Prostate gland (tissue), 2 donors: Measurements from ENCODE around the gene MLYCD. TPM values are rescaled to one million over a fixed set of nuclear protein-coding genes. Genes with fewer than 3 reads are reported as not detected.

ENCODE experiments used
- DNase-seq: peaks from one replicate; pipeline ENCODE4 v3.0.0-alpha.2; 2019; ENCODE audit warnings: low spot score
- H3K27ac ChIP-seq, 2 donors: fragments of 200-600 bp; sonication (generic); 2 replicates each; pipeline ENCODE4 v1.5.1; 2017 to 2019
- H3K27me3 ChIP-seq: fragments of 200-600 bp; sonication (generic); replicated peaks from 2 replicates; pipeline ENCODE4 v1.5.1; 2019; ENCODE audit not compliant: insufficient read depth
- H3K36me3 ChIP-seq, 2 donors: fragments of 200-600 bp; sonication (generic); 1 replicate in 1 of 2; 2 replicates in 1 of 2; pipeline versions ENCODE4 v1.5.1 to v1.8.1; 2017 to 2019
- H3K4me1 ChIP-seq: fragments of 200-600 bp; sonication (generic); replicated peaks from 2 replicates; pipeline ENCODE4 v1.5.1; 2019
- H3K4me3 ChIP-seq, 2 donors: fragments of 200-600 bp; sonication (generic); 2 replicates each; pipeline ENCODE4 v1.5.1; 2017 to 2019
- H3K9me3 ChIP-seq: fragments of 200-600 bp; sonication (generic); 2 replicates; pipeline ENCODE4 v1.5.1; 2017
- CTCF ChIP-seq, 4 experiments: fragments of 200-600 bp in 2 of 4; fragments of 450-650 bp in 2 of 4; sonication (generic) in 2 of 4; IDR thresholded peaks; 1 replicate in 3 of 4; 2 replicates in 1 of 4; pipeline ENCODE4 v1.5.1; 2016 to 2019; ENCODE audit warnings: antibody characterized with exemption in 4 of 4, mild to moderate bottlenecking in 2 of 4, moderate library complexity in 2 of 4
- POLR2A ChIP-seq: fragments of 450-650 bp; IDR thresholded peaks from one replicate; pipeline ENCODE4 v1.6.1; 2016; ENCODE audit warnings: antibody characterized with exemption, mild to moderate bottlenecking
- POLR2AphosphoS5 ChIP-seq: sonication (generic); formaldehyde crosslinking; IDR thresholded peaks from one replicate; pipeline ENCODE4 v1.6.1; 2017; ENCODE audit warnings: antibody characterized with exemption
- WGBS: methylation state at CpG from one replicate; pipeline ENCODE4 v1.1.5; 2018; 5-methylcytosine and 5-hydroxymethylcytosine counted together
- intact Hi-C: fragments of 100-400 bp; cut with DNase I; formaldehyde crosslinking; loops from one replicate; pipeline ENCODE4 v1.14.2; 2022
- total RNA-seq, 2 donors: library from RNA; depleted of rRNA; stranded (reverse); fragments of >200 nt; gene quantifications; one replicate each; pipeline ENCODE4 v1.1.0, GENCODE V29; 2016

The MLYCD gene
- total RNA-seq, 2 donors from 2014 or later, result 6.5 to 16.7 TPM

- no peak overlapping the region for H3K27ac ChIP-seq
- TF ChIP-seq CTCF (IDR thresholded peaks at IDR 0.05) (no peak), POLR2A (no peak), POLR2AphosphoS5 (no peak)
- intact Hi-C loops, result no loop called here
- H3K4me1 ChIP-seq, result no peaks in the 10 kb centered on the region
- peaks cover 0 to 8% of the 10 kb centered on the region in 2 donors for H3K36me3 ChIP-seq
- no peaks in the 10 kb centered on the region for H3K27me3 ChIP-seq
- WGBS, result 68% methylated on average over 15 of the region's 15 CpGs
- DNase-seq, result no peak
- no peak overlapping the region for H3K4me3 ChIP-seq
- no peaks in the 10 kb centered on the region for H3K9me3 ChIP-seq
Observed at GRCh38 chr16:83907631-83908250, 8.8 kb downstream of the MLYCD start.

- TF ChIP-seq CTCF (IDR thresholded peaks at IDR 0.05), result no peak
- TF ChIP-seq POLR2A, result no peak
- TF ChIP-seq POLR2AphosphoS5, result no peak
- WGBS, result 86% methylated on average over 2 of the region's 2 CpGs
- H3K9me3 ChIP-seq, result no peaks in the 10 kb centered on the region
- H3K27ac ChIP-seq, result no peak overlapping the region
- intact Hi-C loops, result no loop called here
- no peak overlapping the region for H3K4me3 ChIP-seq
- no peaks in the 10 kb centered on the region for H3K27me3 ChIP-seq
- no peak for DNase-seq
- H3K36me3 ChIP-seq, result peaks cover 0 to 12% of the 10 kb centered on the region in 2 donors
- H3K4me1 ChIP-seq, result no peaks in the 10 kb centered on the region
Observed at GRCh38 chr16:83908798-83909197, 9.9 kb downstream of the MLYCD start.

- H3K4me3 ChIP-seq, result no peak overlapping the region
- H3K27ac ChIP-seq, result no peak overlapping the region
- TF ChIP-seq POLR2AphosphoS5, result no peak
- no peak for TF ChIP-seq POLR2A
- TF ChIP-seq CTCF (IDR thresholded peaks at IDR 0.05), result no peak
- WGBS, result 87% methylated on average over 10 of the region's 10 CpGs
- intact Hi-C loops, result no loop called here
- DNase-seq, result no peak
- H3K9me3 ChIP-seq, result no peaks in the 10 kb centered on the region
- H3K4me1 ChIP-seq, result no peaks in the 10 kb centered on the region
- H3K36me3 ChIP-seq, result peaks cover 0 to 29% of the 10 kb centered on the region in 2 donors
- no peaks in the 10 kb centered on the region for H3K27me3 ChIP-seq
Observed at GRCh38 chr16:83911290-83911689, 12.4 kb downstream of the MLYCD start.

GRCh38 chr16:83912519-83913244, 13.8 kb downstream of the MLYCD start:
- H3K4me3 ChIP-seq, result no peak overlapping the region
- 82% methylated on average over 12 of the region's 12 CpGs for WGBS
- intact Hi-C loops, result no loop called here
- DNase-seq, result no peak
- H3K9me3 ChIP-seq, result no peaks in the 10 kb centered on the region
- no peak overlapping the region for H3K27ac ChIP-seq
- no peaks in the 10 kb centered on the region for H3K4me1 ChIP-seq
- peaks cover 3 to 29% of the 10 kb centered on the region in 2 donors for H3K36me3 ChIP-seq
- TF ChIP-seq POLR2A (no peak), CTCF (IDR thresholded peaks at IDR 0.05) (no peak), POLR2AphosphoS5 (no peak)
- H3K27me3 ChIP-seq, result no peaks in the 10 kb centered on the region

- H3K36me3 ChIP-seq, result peaks cover 4 to 29% of the 10 kb centered on the region in 2 donors
- WGBS, result 76% methylated on average over 15 of the region's 15 CpGs
- TF ChIP-seq POLR2AphosphoS5 (no peak), CTCF (IDR thresholded peaks at IDR 0.05) (no peak), POLR2A (no peak)
Observed at GRCh38 chr16:83913245-83913633, 14.3 kb downstream of the MLYCD start.

More at GRCh38 chr16:83913245-83913633, 14.3 kb downstream of the MLYCD start:
- Histone ChIP-seq H3K27ac (no peak overlapping the region), H3K27me3 (no peaks in the 10 kb centered on the region), H3K4me1 (no peaks in the 10 kb centered on the region), H3K9me3 (no peaks in the 10 kb centered on the region), H3K4me3 (no peak overlapping the region)
- intact Hi-C loops, result no loop called here
- no peak for DNase-seq
